HAP-1 (cell line): Measurements from ENCODE around the gene MFRP.

Experiments used
- DNase-seq, 2 experiments: peaks; one replicate each; pipeline ENCODE4 v3.0.0-alpha.2; 2016 to 2020; ENCODE audit warnings: low spot score in 2 of 2
- H3K27me3 ChIP-seq: fragments of 250-450 bp; sonication (Bioruptor Pico); 2 replicates; pipeline ENCODE4 v1.5.1; 2020; ENCODE audit warnings: low read depth, mild to moderate bottlenecking, moderate library complexity
- H3K36me3 ChIP-seq: fragments of 250-450 bp; sonication (Bioruptor Pico); replicated peaks from 2 replicates; pipeline ENCODE4 v1.5.1; 2020; ENCODE audit warnings: mild to moderate bottlenecking
- H3K4me1 ChIP-seq: fragments of 250-450 bp; sonication (Bioruptor Pico); 2 replicates; pipeline ENCODE4 v1.5.1; 2020; ENCODE audit warnings: mild to moderate bottlenecking
- H3K4me3 ChIP-seq: fragments of 250-450 bp; sonication (Bioruptor Pico); 2 replicates; pipeline ENCODE4 v1.5.1; 2020; ENCODE audit warnings: mild to moderate bottlenecking, moderate library complexity
- H3K9me3 ChIP-seq: fragments of 250-450 bp; sonication (Bioruptor Pico); 2 replicates; pipeline ENCODE4 v1.5.1; 2020; ENCODE audit warnings: mild to moderate bottlenecking, moderate library complexity
- in situ Hi-C: fragments of 300-500 bp; cut with MboI; formaldehyde crosslinking; loops from 3 replicates; pipeline ENCODE4 v1.14.3; 2020; ENCODE audit warnings: low sequenced_read_pairs, inconsistent platforms, mixed read lengths

The MFRP gene

DNA sequence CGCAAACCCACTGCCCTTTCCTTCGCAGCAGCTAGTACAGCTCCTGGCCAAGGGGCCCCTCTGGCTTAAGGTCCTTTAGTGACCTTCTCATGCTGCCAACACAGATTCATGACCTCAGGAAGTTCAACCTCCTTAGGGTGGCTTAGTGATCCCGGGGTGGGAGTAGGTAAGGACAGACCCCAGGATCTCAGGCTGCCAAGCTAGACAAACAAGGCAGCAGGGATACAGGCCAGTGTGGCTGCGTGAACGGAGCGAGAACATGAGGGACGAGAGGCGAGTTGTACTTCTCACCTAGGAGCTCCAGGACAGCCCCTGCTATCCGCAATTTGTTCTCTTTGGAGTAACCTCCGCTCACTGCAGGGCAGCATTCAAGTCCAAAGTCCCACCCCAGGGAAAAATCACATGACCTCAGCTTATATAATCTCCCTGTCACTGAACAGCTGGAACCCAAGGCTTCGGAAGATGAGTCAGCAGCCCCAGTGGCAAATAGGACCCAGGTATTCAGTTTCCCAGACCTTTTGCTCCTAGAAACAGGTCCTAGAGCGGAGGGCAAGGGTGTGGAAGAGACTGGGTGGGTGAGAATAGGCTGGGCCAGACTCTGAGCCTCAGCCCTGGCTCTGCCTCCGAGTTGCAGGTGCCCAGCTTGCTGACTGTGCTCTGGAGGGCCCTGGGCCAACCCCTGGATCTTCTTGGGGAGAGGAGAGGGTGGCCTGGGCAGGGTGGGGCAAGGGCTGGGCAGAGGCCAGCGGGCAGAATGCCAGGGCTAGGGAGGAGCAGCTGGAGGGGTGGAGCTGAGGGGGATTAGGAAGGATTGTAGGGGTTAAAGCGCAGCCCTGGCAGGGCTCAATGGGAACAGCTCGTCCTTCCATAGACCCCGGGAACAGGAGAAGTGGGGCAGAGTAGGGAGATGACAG is 21.9 kb upstream of the MFRP start:
- Histone ChIP-seq H3K36me3 (no peaks in the 10 kb centered on the region), H3K27me3 (no peaks in the 10 kb centered on the region), H3K4me1 (peaks cover 17% of the 10 kb centered on the region), H3K4me3 (no peak overlapping the region), H3K9me3 (no peaks in the 10 kb centered on the region)
- peak in 1 of 2 experiments; percentile 71 for DNase-seq
- in situ Hi-C loops = no loop called here

DNA sequence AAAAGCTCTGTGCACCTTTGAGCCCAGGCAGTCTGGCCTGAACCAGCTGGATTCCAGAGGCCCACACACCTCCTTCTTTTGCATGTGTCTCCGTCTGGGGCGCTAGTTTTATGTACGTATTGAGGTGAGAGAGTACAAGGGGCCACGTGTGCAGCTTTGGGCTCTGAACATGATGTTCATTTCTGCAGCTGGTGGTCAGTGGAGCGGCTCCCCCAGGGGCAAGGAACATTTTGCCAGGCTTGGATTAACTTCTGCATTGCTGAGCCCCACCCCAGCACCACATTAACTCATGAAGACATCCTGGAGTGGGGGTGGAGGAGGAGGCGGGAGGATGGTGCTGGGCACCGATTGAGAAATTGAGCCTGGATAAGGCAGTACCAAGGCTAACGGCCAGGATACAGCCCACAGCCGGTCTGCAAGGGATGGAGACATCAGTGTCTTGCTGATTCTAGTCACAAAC is 21.2 kb upstream of the MFRP start:
- no peak for DNase-seq
- Histone ChIP-seq H3K4me1 (peaks cover 19% of the 10 kb centered on the region), H3K27me3 (no peaks in the 10 kb centered on the region), H3K36me3 (no peaks in the 10 kb centered on the region), H3K4me3 (no peak overlapping the region), H3K9me3 (no peaks in the 10 kb centered on the region)
- in situ Hi-C loops = no loop called here

GRCh38 chr11:119366690-119367620 is 20.4 kb upstream of the MFRP start:
- in situ Hi-C loops = no loop called here
- no peaks in the 10 kb centered on the region for H3K27me3 ChIP-seq

GRCh38 chr11:119365071-119365591 is 18.6 kb upstream of the MFRP start:
- in situ Hi-C loops = no loop called here
- Histone ChIP-seq H3K9me3 (no peaks in the 10 kb centered on the region), H3K27me3 (no peaks in the 10 kb centered on the region), H3K4me3 (no peak overlapping the region), H3K36me3 (no peaks in the 10 kb centered on the region), H3K4me1 (peaks cover 32% of the 10 kb centered on the region)
- no peak for DNase-seq

More at GRCh38 chr11:119366690-119367620, 20.4 kb upstream of the MFRP start:
- Histone ChIP-seq H3K36me3 (no peaks in the 10 kb centered on the region), H3K4me1 (peaks cover 19% of the 10 kb centered on the region), H3K4me3 (no peak overlapping the region), H3K9me3 (no peaks in the 10 kb centered on the region)
- DNase-seq = no peak

DNA sequence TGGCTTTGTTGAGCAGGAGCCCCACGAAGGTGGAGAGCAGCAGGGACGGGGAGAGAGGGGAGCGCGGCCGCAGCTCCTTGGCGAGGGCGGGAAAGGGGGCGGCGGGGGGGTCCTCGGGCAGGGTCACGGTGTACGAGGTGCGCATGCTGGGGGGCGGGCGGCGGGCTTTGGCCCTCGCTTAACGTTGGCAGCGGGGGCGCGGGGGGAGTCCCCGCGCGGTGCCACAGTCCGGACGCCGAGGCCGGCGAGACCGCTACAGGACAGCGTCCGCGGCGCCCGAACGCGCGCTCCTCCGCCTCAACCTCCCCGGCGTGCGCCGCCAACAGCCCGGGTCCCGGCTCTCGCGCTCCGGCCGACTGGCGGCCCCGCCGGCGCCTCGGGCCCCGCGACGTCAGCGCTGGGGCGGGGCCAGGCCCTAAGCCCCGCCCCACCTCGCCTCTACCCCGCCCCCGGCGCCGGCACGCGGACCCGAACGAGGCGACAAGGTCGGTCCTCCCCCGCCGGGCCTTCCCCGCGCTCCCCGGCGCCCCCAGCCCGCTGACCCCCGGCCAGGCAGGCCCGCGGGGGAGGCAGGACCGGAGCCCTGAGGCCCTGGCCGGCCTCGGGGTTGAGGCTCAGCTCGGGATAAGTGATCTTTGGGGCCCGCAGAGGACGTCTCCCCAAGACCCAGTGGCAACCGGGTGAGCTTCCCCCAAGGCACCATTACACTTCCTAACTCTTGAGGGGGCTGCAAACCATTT is 17.5 kb upstream of the MFRP start:
- Histone ChIP-seq H3K36me3 (peaks cover 2% of the 10 kb centered on the region), H3K4me3 (peak overlapping the region; percentile 14; the same call in 1 of the 2 replicates), H3K4me1 (peaks cover 27% of the 10 kb centered on the region), H3K27me3 (no peaks in the 10 kb centered on the region), H3K9me3 (no peaks in the 10 kb centered on the region)
- in situ Hi-C loops = no loop called here
- DNase-seq = peak; percentile 38 to 74

DNA sequence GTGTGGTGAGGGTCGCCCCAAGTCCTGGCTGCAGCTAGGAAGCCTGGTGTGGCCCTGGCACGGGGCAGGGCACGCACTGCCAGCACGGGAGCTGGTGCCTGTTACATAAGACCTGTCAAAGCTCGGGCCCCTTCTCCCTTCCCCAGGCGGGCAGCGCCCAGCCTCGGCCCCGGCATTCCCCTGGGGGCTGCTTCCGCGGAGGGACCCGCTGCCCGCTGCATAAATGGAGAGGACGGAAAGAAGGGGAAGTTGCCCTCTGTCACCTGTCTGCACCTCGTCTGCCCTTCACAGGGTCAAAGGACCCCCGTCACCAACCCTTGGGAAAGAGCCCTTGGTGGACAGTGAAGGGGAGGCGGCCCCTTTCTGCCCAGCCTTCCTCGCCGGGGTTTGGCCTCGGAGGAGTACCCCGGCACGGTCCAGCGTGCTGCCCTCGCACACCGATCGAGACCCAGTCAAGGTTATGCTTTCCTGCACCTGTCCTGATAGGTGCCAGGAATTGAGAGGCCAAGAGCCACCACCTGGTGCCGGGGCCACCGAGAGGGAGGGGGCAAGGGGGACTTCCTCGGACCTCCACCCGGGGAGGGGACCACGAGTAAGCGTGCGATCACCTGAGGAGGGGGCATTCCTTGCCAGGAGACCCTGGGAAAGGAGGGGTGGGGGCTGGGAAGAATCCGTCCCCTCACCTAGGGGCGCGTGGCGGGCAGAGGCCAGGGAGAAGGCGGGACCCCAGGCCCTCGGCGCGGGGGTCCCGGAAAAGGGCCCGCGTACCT is 16.8 kb upstream of the MFRP start:
- Histone ChIP-seq H3K27me3 (no peaks in the 10 kb centered on the region), H3K9me3 (no peaks in the 10 kb centered on the region), H3K36me3 (peaks cover 10% of the 10 kb centered on the region), H3K4me3 (peak overlapping the region; percentile 14; the same call in 1 of the 2 replicates), H3K4me1 (peaks cover 19% of the 10 kb centered on the region)
- in situ Hi-C loops = no loop called here
- no peak for DNase-seq

GRCh38 chr11:119362741-119363080 is 16.2 kb upstream of the MFRP start:
- in situ Hi-C loops = no loop called here
- no peak overlapping the region for H3K4me3 ChIP-seq
- peaks cover 15% of the 10 kb centered on the region for H3K4me1 ChIP-seq
- H3K27me3 ChIP-seq = no peaks in the 10 kb centered on the region
- H3K36me3 ChIP-seq = peaks cover 14% of the 10 kb centered on the region
- DNase-seq = no peak
- H3K9me3 ChIP-seq = no peaks in the 10 kb centered on the region

DNA sequence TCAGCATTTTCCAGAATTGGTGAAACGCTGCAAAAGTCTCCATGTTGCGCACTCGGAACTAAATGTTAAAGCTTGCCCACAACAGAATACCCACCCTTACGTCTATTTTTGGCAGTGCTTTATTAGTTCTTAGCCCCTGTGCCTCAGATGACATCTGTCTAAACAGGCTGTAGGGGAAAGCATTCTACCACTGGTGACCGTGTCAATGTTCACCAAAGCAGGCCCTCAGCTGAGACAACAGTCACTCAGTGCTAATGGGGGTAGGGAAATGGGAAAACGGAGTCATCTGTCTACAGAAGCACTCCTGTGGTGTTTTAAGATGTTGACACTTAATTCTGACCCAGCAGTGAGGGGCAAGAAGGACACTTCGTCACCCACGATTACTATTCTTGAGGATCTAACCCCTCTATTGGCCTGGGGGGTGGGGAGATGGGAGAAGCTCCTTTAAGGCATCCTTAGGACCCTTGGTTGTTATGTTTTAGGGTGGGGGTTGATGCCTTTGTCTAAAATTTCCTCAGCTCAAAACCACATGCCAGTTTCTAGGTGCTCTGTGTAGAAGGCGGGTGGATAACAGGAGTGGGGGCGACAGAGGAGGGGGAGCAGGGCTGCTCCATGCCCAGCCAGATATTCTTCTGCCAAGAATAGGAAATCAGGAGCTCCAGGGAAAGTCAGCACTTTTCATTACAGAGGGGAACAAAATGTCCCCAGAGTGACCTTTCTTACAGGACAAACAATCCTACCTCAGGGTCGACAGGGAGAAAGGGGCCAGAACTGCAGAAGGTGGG is 15.6 kb upstream of the MFRP start:
- H3K4me1 ChIP-seq = peaks cover 15% of the 10 kb centered on the region
- in situ Hi-C loops = no loop called here
- H3K4me3 ChIP-seq = no peak overlapping the region
- DNase-seq = no peak
- H3K9me3 ChIP-seq = no peaks in the 10 kb centered on the region
- H3K27me3 ChIP-seq = no peaks in the 10 kb centered on the region
- peaks cover 15% of the 10 kb centered on the region for H3K36me3 ChIP-seq

GRCh38 chr11:119361056-119361787 is 14.7 kb upstream of the MFRP start:
- no peaks in the 10 kb centered on the region for H3K27me3 ChIP-seq
- H3K36me3 ChIP-seq = peaks cover 15% of the 10 kb centered on the region
- peaks cover 20% of the 10 kb centered on the region for H3K4me1 ChIP-seq
- H3K4me3 ChIP-seq = no peak overlapping the region
- DNase-seq = peak; percentile 18 to 57
- in situ Hi-C loops = no loop called here
- no peaks in the 10 kb centered on the region for H3K9me3 ChIP-seq

- peaks cover 15% of the 10 kb centered on the region for H3K36me3 ChIP-seq
These were observed 13.1 kb upstream of the MFRP start for GRCh38 chr11:119359365-119360214.

DNA sequence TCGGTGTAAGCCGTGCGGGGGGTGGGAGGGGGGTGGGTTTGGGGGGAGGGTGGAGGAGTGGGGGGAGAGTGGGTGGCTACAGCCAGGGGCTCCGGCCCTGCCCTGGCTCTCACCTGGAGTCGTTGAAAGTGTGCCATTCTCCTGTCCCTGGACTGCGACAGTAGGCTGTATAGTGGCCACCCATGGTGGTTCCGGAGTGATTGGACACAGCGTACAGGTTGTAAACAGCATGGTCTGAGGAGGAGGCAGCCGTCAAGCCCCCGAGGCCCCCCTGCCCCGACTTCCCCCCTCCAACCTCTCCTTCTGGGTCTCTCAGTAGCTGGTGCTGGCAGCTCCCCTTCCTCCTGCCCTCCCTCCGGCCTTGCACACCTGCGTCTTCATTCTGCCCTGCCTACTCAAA is 10.6 kb upstream of the MFRP start:
- Histone ChIP-seq H3K9me3 (no peaks in the 10 kb centered on the region), H3K27me3 (no peaks in the 10 kb centered on the region), H3K36me3 (peaks cover 15% of the 10 kb centered on the region), H3K4me3 (peak overlapping the region; percentile 47), H3K4me1 (peaks cover 27% of the 10 kb centered on the region)
- no peak for DNase-seq
- in situ Hi-C loops = no loop called here

More at GRCh38 chr11:119359365-119360214, 13.1 kb upstream of the MFRP start:
- no peaks in the 10 kb centered on the region for H3K9me3 ChIP-seq
- H3K4me3 ChIP-seq = no peak overlapping the region
- H3K4me1 ChIP-seq = peaks cover 22% of the 10 kb centered on the region
- in situ Hi-C loops = no loop called here
- DNase-seq = no peak
- H3K27me3 ChIP-seq = no peaks in the 10 kb centered on the region
